H1 (cell line): ENCODE results near the gene GLCE. TPM values are rescaled to one million over a fixed set of nuclear protein-coding genes. Genes with fewer than 3 reads are reported as not detected.

Source experiments
- CTCF ChIA-PET: fragments of 300-600 bp; sonication (Branson Sonifier 250); formaldehyde crosslinking; loops from one replicate; lab custom pipeline; 2021; ENCODE audit not compliant: partially characterized antibody; lab: Charles Lee
- POLR2A ChIA-PET: fragments of 300-600 bp; sonication (Branson Sonifier 250); formaldehyde crosslinking; loops from one replicate; lab custom pipeline; 2021; ENCODE audit warnings: inconsistent platforms; ENCODE audit not compliant: partially characterized antibody; lab: Charles Lee
- DNase-seq, 2 experiments: peaks; one replicate each; pipeline versions ENCODE4 v3.0.0 to v3.0.0-alpha.2; 2010 to 2022; ENCODE audit warnings: low spot score in 2 of 2, low read depth in 1 of 2, mixed read lengths in 1 of 2
- FAIRE-seq: peaks from 2 replicates; lab custom pipeline; 2011; peaks lifted over from hg19 to GRCh38; lab: Jason Lieb, UNC
- H2AFZ ChIP-seq: 2 replicates; pipeline ENCODE4 v1.8.1; 2012; ENCODE audit warnings: low read length, inconsistent platforms
- H2AK5ac ChIP-seq: 2 replicates; pipeline ENCODE4 v1.6.1; 2013; ENCODE audit warnings: low read depth, low read length
- H2BK120ac ChIP-seq: replicated peaks from 2 replicates; pipeline ENCODE3; 2013; ENCODE audit warnings: low read depth, low read length, inconsistent platforms
- H2BK12ac ChIP-seq: 2 replicates; pipeline ENCODE4 v1.6.1; 2013; ENCODE audit warnings: low read depth, low read length
- H2BK15ac ChIP-seq: 2 replicates; pipeline ENCODE4 v1.6.1; 2013; ENCODE audit warnings: low read length
- H2BK20ac ChIP-seq: 2 replicates; pipeline ENCODE4 v1.6.1; 2013; ENCODE audit warnings: low read length
- H2BK5ac ChIP-seq: 2 replicates; pipeline ENCODE4 v1.6.1; 2013; ENCODE audit warnings: low read depth, low read length
- H3K14ac ChIP-seq: 2 replicates; pipeline ENCODE4 v1.6.1; 2013; ENCODE audit warnings: inconsistent platforms; ENCODE audit not compliant: insufficient read length
- H3K18ac ChIP-seq: 2 replicates; pipeline ENCODE4 v1.6.1; 2013; ENCODE audit warnings: low read length; ENCODE audit errors: extremely low read depth
- H3K23ac ChIP-seq: 2 replicates; pipeline ENCODE4 v1.6.1; 2013; ENCODE audit warnings: inconsistent platforms; ENCODE audit not compliant: insufficient read length
- H3K23me2 ChIP-seq: 2 replicates; pipeline ENCODE4 v1.6.1; 2013; ENCODE audit warnings: low read depth, low read length
- H3K27ac ChIP-seq: 2 replicates; pipeline ENCODE4 v1.6.1; 2011; ENCODE audit warnings: low read depth, low read length, inconsistent platforms
- H3K27me3 ChIP-seq, 4 experiments: replicated peaks in 1 of 4; 1 replicate in 1 of 4; 2 replicates in 3 of 4; pipeline versions ENCODE4 v1.6.1 to v1.8.1; 2011 to 2013; ENCODE audit warnings: low read length in 3 of 4, mild to moderate bottlenecking in 3 of 4, inconsistent platforms in 2 of 4, mixed read lengths in 2 of 4, moderate library complexity in 1 of 4; ENCODE audit not compliant: control insufficient read depth in 3 of 4, insufficient read depth in 3 of 4; ENCODE audit errors: extremely low read depth in 1 of 4
- H3K36me3 ChIP-seq, 4 experiments: 2 replicates each; pipeline versions ENCODE4 v1.6.1 to v1.8.1; 2011 to 2013; ENCODE audit warnings: mild to moderate bottlenecking in 4 of 4, low read length in 3 of 4, moderate library complexity in 2 of 4, control low read depth in 1 of 4, inconsistent platforms in 1 of 4; ENCODE audit not compliant: insufficient read depth in 4 of 4, control insufficient read depth in 2 of 4
- H3K4ac ChIP-seq: replicated peaks from 2 replicates; pipeline ENCODE3; 2013; ENCODE audit warnings: low read length, low read depth, mixed read lengths, inconsistent platforms; ENCODE audit not compliant: insufficient read length
- H3K4me1 ChIP-seq, 4 experiments: replicated peaks in 1 of 4; 1 replicate in 1 of 4; 2 replicates in 3 of 4; pipeline versions ENCODE4 v1.6.1 to v1.8.1; 2011 to 2013; ENCODE audit warnings: low read length in 3 of 4, inconsistent platforms in 2 of 4, mixed read lengths in 1 of 4; ENCODE audit not compliant: insufficient read depth in 4 of 4, control insufficient read depth in 3 of 4
- H3K4me2 ChIP-seq, 2 experiments: 2 replicates each; pipeline versions ENCODE4 v1.6.1 to v1.8.1; 2011 to 2013; ENCODE audit warnings: low read depth in 2 of 2, low read length in 2 of 2, control low read depth in 1 of 2, inconsistent platforms in 1 of 2, mild to moderate bottlenecking in 1 of 2; ENCODE audit not compliant: insufficient read depth in 1 of 2
- H3K4me3 ChIP-seq, 4 experiments: fragments of 200-600, 300-600 bp in 1 of 4; sonication (generic), shearing (Covaris generic), sonication (Bioruptor Twin) in 1 of 4; 2 replicates each; pipeline versions ENCODE4 v1.5.1 to v1.8.1; 2011 to 2016; ENCODE audit warnings: low read length in 4 of 4, low read depth in 3 of 4, control low read depth in 2 of 4, inconsistent platforms in 2 of 4, mild to moderate bottlenecking in 2 of 4, mixed read lengths in 1 of 4, moderate library complexity in 1 of 4; ENCODE audit not compliant: insufficient read depth in 2 of 4; ENCODE audit errors: extremely low read depth in 1 of 4
- H3K56ac ChIP-seq: replicated peaks from 2 replicates; pipeline ENCODE3; 2013; ENCODE audit warnings: low read depth, mild to moderate bottlenecking, mixed read lengths, low read length, inconsistent platforms; ENCODE audit not compliant: insufficient read length
- H3K79me1 ChIP-seq: 2 replicates; pipeline ENCODE4 v1.6.1; 2013; ENCODE audit warnings: low read depth, low read length, control low read depth
- H3K79me2 ChIP-seq, 2 experiments: 2 replicates each; pipeline versions ENCODE4 v1.6.1 to v1.8.1; 2012 to 2013; ENCODE audit warnings: low read length in 2 of 2, mild to moderate bottlenecking in 2 of 2, inconsistent platforms in 1 of 2; ENCODE audit not compliant: insufficient read depth in 2 of 2, control insufficient read depth in 1 of 2
- H3K9ac ChIP-seq, 4 experiments: replicated peaks in 1 of 4; 1 replicate in 1 of 4; 2 replicates in 3 of 4; pipeline versions ENCODE4 v1.6.1 to v1.8.1; 2011 to 2013; ENCODE audit warnings: low read depth in 3 of 4, low read length in 3 of 4, control low read depth in 2 of 4, mild to moderate bottlenecking in 2 of 4, moderate library complexity in 2 of 4, inconsistent platforms in 1 of 4; ENCODE audit errors: extremely low read depth in 1 of 4
- H3K9me3 ChIP-seq, 2 experiments: 2 replicates each; pipeline versions ENCODE4 v1.6.1 to v1.8.1; 2012 to 2013; ENCODE audit warnings: mild to moderate bottlenecking in 2 of 2, moderate library complexity in 2 of 2, control low read depth in 1 of 2, inconsistent platforms in 1 of 2, low read depth in 1 of 2, low read length in 1 of 2, mixed read lengths in 1 of 2; ENCODE audit not compliant: insufficient read depth in 2 of 2
- H4K20me1 ChIP-seq, 2 experiments: replicated peaks in 1 of 2; 2 replicates each; pipeline versions ENCODE3 to v1.8.1; 2011 to 2013; ENCODE audit warnings: inconsistent platforms in 2 of 2, low read length in 2 of 2, mild to moderate bottlenecking in 1 of 2; ENCODE audit not compliant: insufficient read depth in 2 of 2, control insufficient read depth in 1 of 2
- H4K5ac ChIP-seq: 2 replicates; pipeline ENCODE4 v1.6.1; 2013; ENCODE audit warnings: low read length, low read depth, mixed read lengths, inconsistent platforms; ENCODE audit not compliant: insufficient read length
- H4K8ac ChIP-seq: 2 replicates; pipeline ENCODE4 v1.8.0; 2013; ENCODE audit warnings: mild to moderate bottlenecking, moderate library complexity, low read length, inconsistent platforms; ENCODE audit not compliant: insufficient read depth; ENCODE audit errors: extremely low read depth
- H4K91ac ChIP-seq: replicated peaks from 2 replicates; pipeline ENCODE3; 2013; ENCODE audit warnings: low read length, mixed read lengths, inconsistent platforms; ENCODE audit not compliant: insufficient read length
- BACH1 ChIP-seq: IDR thresholded peaks from 2 replicates; pipeline ENCODE4 v1.6.1; 2012; ENCODE audit warnings: low read length, improper control_type of control experiment
- CBX5 ChIP-seq: fragments of 300-800, 300-1000 bp; sonication (generic); IDR thresholded peaks from 2 replicates; pipeline ENCODE4 v1.7.1; 2016; ENCODE audit warnings: antibody characterized with exemption, low read length, low read depth
- EP300 ChIP-seq, 2 experiments: IDR thresholded peaks; 1 replicate in 1 of 2; 2 replicates in 1 of 2; pipeline ENCODE4 v1.6.1; 2011 to 2012; ENCODE audit warnings: low read depth in 2 of 2, low read length in 2 of 2, mild to moderate bottlenecking in 2 of 2, borderline replicate concordance in 1 of 2, inconsistent platforms in 1 of 2, moderate library complexity in 1 of 2
- ZNF274 ChIP-seq: IDR thresholded peaks from 2 replicates; pipeline ENCODE4 v1.7.0; 2012; ENCODE audit warnings: low read length, borderline replicate concordance; ENCODE audit errors: extremely low read depth
- WGBS, 2 experiments: shearing (Covaris generic) in 1 of 2; methylation state at CpG; one replicate each; pipeline versions ENCODE4 v1.1.6 to v1.1.7; 2013 to 2015; ENCODE audit warnings: low lambda C conversion rate in 2 of 2, mixed read lengths in 2 of 2, inconsistent platforms in 1 of 2, low coverage in 1 of 2, missing lambda C conversion rate in 1 of 2; ENCODE audit not compliant: insufficient replicate concordance in 2 of 2, insufficient coverage in 1 of 2, insufficient read length in 1 of 2; ENCODE audit errors: extremely low coverage in 1 of 2, missing lambda C conversion rate in 1 of 2; 5-methylcytosine and 5-hydroxymethylcytosine counted together
- polyA plus RNA-seq, 7 experiments: library from polyadenylated mRNA; depleted of rRNA in 3 of 7; stranded (reverse) in 5 of 7; unstranded in 2 of 7; fragments of >200 nt in 5 of 7; fragments of 200-250 nt in 2 of 7; gene quantifications; 1 replicate in 5 of 7; 2 replicates in 1 of 7; 4 replicates in 1 of 7; pipeline versions ENCODE4 v1.2.1 to v1.2.3, GENCODE V29; 2011 to 2013; ENCODE audit warnings: missing spikeins in 2 of 7, mixed read lengths in 2 of 7
- total RNA-seq: library from RNA; stranded (reverse); fragmentation: NEBNext Ultra II Directional; extraction: Animal tissue kit (Norgen Biotek cat#: 25700); gene quantifications from 2 replicates; pipeline ENCODE4 v1.2.1, GENCODE V29; 2021
- TF ChIP-seq, protein P1 (sequence below): IDR thresholded peaks from 2 replicates; pipeline ENCODE4 v1.6.1; 2012; ENCODE audit warnings: inconsistent platforms
- TF ChIP-seq, protein P2 (sequence below): IDR thresholded peaks from 2 replicates; pipeline ENCODE4 v1.6.1; 2012; ENCODE audit warnings: inconsistent platforms
- TF ChIP-seq, protein P3 (sequence below): IDR thresholded peaks from 2 replicates; pipeline ENCODE4 v1.6.1; 2011; ENCODE audit warnings: low read length, improper control_type of control experiment

GLCE gene
- total and polyA plus RNA-seq, 2 of the 8 experiments (the other 6 are each of a cell fraction or from before 2014, with no cell fraction given) = 17.1 to 22.7 TPM

DNA sequence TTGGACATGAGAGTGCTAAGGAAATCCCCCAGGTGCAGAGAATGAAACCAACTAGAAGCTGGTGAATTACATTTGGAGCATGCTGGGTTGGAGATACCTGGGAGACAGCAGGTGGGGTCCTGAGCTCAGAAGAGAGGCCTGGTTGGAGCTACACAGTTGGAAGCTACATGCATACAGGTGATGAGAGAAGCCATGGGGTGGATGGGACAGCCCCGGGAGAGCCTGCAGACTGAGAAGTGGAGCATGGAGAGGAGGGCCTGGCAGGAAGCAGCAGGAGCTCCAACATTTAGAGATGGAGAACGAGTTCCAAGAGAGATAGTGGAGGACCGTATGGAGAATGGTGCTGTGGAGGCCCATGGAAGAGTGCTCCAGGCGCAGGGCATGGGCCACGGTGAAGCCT, 148.5 kb downstream of the GLCE start:
- Histone ChIP-seq H3K27me3 (no peaks in the 10 kb centered on the region), H2BK15ac (no peak overlapping the region), H3K9ac (no peak overlapping the region), H3K4ac (no peak overlapping the region), H4K8ac (no peak overlapping the region), H4K20me1 (no peaks in the 10 kb centered on the region), H2BK120ac (no peak overlapping the region), H3K4me1 (peaks cover 0 to 6% (median 4%) of the 10 kb centered on the region in 4 experiments), H3K27ac (no peak overlapping the region), H4K5ac (no peak overlapping the region), H2AFZ (no peak overlapping the region), H3K18ac (no peak overlapping the region), H2BK20ac (no peak overlapping the region), H3K79me1 (peaks cover 5% of the 10 kb centered on the region), H3K4me2 (no peak overlapping the region), H3K36me3 (no peaks in the 10 kb centered on the region; a peak in 4 of 8 replicates), H3K23me2 (peaks cover 2% of the 10 kb centered on the region; the same call in 1 of the 2 replicates), H3K56ac (no peak overlapping the region), H3K23ac (no peak overlapping the region), H2BK5ac (no peak overlapping the region), H3K14ac (no peak overlapping the region), H4K91ac (no peak overlapping the region), H2AK5ac (no peak overlapping the region), H3K9me3 (no peaks in the 10 kb centered on the region), H3K79me2 (no peaks in the 10 kb centered on the region; a peak in 1 of 4 replicates), H2BK12ac (no peak overlapping the region), H3K4me3 (no peak overlapping the region)
- DNase-seq (no peak), FAIRE-seq (no peak)
- TF ChIP-seq, protein P1, sequence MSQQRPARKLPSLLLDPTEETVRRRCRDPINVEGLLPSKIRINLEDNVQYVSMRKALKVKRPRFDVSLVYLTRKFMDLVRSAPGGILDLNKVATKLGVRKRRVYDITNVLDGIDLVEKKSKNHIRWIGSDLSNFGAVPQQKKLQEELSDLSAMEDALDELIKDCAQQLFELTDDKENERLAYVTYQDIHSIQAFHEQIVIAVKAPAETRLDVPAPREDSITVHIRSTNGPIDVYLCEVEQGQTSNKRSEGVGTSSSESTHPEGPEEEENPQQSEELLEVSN = no peak
- TF ChIP-seq BACH1 (no peak), EP300 (IDR thresholded peaks at IDR 0.05; ENCODE audit: borderline replicate concordance in 1 of 2, low read depth in 2 of 2, low read length in 2 of 2) (no peak), CBX5 (no peak), ZNF274 (no peak)
- TF ChIP-seq, protein P2, sequence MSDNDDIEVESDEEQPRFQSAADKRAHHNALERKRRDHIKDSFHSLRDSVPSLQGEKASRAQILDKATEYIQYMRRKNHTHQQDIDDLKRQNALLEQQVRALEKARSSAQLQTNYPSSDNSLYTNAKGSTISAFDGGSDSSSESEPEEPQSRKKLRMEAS = no peak
- TF ChIP-seq, protein P3, sequence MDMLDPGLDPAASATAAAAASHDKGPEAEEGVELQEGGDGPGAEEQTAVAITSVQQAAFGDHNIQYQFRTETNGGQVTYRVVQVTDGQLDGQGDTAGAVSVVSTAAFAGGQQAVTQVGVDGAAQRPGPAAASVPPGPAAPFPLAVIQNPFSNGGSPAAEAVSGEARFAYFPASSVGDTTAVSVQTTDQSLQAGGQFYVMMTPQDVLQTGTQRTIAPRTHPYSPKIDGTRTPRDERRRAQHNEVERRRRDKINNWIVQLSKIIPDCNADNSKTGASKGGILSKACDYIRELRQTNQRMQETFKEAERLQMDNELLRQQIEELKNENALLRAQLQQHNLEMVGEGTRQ = no peak
- POLR2A ChIA-PET = interaction anchor here (0.9 kb wide), 1 partner anchor 144 kb away, joined by 3 read pairs; the partner anchor contains the start of gene RPLP1
- WGBS, 2 experiments = 92% methylated on average over 5 of the region's 5 CpGs; no CpG with 5 or more reads in 1 of the 2 experiments
- CTCF ChIA-PET = interaction anchor here (0.7 to 2.9 kb wide), 7 partner anchors 9 to 268 kb away, joined by 3 to 14 read pairs (median 4); no protein-coding TSS in a partner anchor
